ENCODE measurements around the gene ANTKMT. TPM values are rescaled to one million over a fixed set of nuclear protein-coding genes. Genes with fewer than 3 reads are reported as not detected.

Gene ANTKMT
- total RNA-seq, 1 experiment from 2014 or later = 55.0 TPM

GRCh38 chr16:718389-718788 lies 2.6 kb upstream of the ANTKMT start:
- no peaks in the 10 kb centered on the region for H3K9me2 ChIP-seq (ENCODE audit: insufficient read depth)
- H4K20me1 ChIP-seq (ENCODE audit: insufficient read depth) = peaks cover 12% of the 10 kb centered on the region; the same call in 1 of the 2 replicates
- TF ChIP-seq EZH2 (IDR thresholded peaks at IDR 0.05; ENCODE audit: low read depth) (no peak), CTCF (conservative IDR thresholded peaks at IDR 0.05) (no peak)
- peaks cover 8% of the 10 kb centered on the region for H3K79me2 ChIP-seq (ENCODE audit: low read depth)
- peaks cover 42% of the 10 kb centered on the region; the same call in 1 of the 2 replicates for H3F3A ChIP-seq (ENCODE audit: insufficient read depth, low read depth)
- H2AFZ ChIP-seq = no peak overlapping the region
- H3K4me1 ChIP-seq (replicated peaks; ENCODE audit: insufficient read depth) = peaks cover 45% of the 10 kb centered on the region
- ChIA-PET CTCF (no interaction called here), POLR2A (ENCODE audit: unreplicated experiment) (no interaction called here)
- 0 out of 2 replicates have a peak overlapping the region, but pooled peaks have one; percentile 94 for H3K4me2 ChIP-seq
- H3K27ac ChIP-seq = no peak overlapping the region
- H3K4me3 ChIP-seq = no peak overlapping the region
- H3K27me3 ChIP-seq (ENCODE audit: insufficient read depth, low read depth) = no peaks in the 10 kb centered on the region
- no peaks in the 10 kb centered on the region for H3K9me3 ChIP-seq (ENCODE audit: insufficient read depth, low read depth)
- DNase-seq = no peak
- intact Hi-C loops (cut with micrococcal nuclease; ENCODE audit: unreplicated experiment) = no loop called here
- no peaks in the 10 kb centered on the region for H3K36me3 ChIP-seq (ENCODE audit: low read depth)
- no TSS peak for BruUV-seq (replicated peaks)

- H4K20me1 ChIP-seq (ENCODE audit: insufficient read depth) = peaks cover 12% of the 10 kb centered on the region; the same call in 1 of the 2 replicates
- H3K9me2 ChIP-seq (ENCODE audit: insufficient read depth) = no peaks in the 10 kb centered on the region
- ChIA-PET CTCF (interaction anchor here (1.1 kb wide), 1 partner anchor 97 kb away, joined by 3 read pairs; no protein-coding TSS in a partner anchor), POLR2A (ENCODE audit: unreplicated experiment) (no interaction called here)
- H3F3A ChIP-seq (ENCODE audit: insufficient read depth, low read depth) = peaks cover 38% of the 10 kb centered on the region; the same call in 1 of the 2 replicates
- H3K4me1 ChIP-seq (replicated peaks; ENCODE audit: insufficient read depth) = peaks cover 43% of the 10 kb centered on the region
- no peaks in the 10 kb centered on the region for H3K27me3 ChIP-seq (ENCODE audit: insufficient read depth, low read depth)
- H2AFZ ChIP-seq = no peak overlapping the region
- peaks cover 8% of the 10 kb centered on the region for H3K79me2 ChIP-seq (ENCODE audit: low read depth)
- no peak for DNase-seq
- intact Hi-C loops (cut with micrococcal nuclease; ENCODE audit: unreplicated experiment) = no loop called here
- no peak for TF ChIP-seq EZH2 (IDR thresholded peaks at IDR 0.05; ENCODE audit: low read depth)
- TF ChIP-seq CTCF (conservative IDR thresholded peaks at IDR 0.05) = no peak
- no peak overlapping the region for H3K27ac ChIP-seq
- no peaks in the 10 kb centered on the region for H3K9me3 ChIP-seq (ENCODE audit: insufficient read depth, low read depth)
- no peak overlapping the region for H3K4me3 ChIP-seq
- BruUV-seq (replicated peaks) = no TSS peak
- peak overlapping the region; percentile 94; the same call in 1 of the 2 replicates for H3K4me2 ChIP-seq
- H3K36me3 ChIP-seq (ENCODE audit: low read depth) = no peaks in the 10 kb centered on the region
Observed at GRCh38 chr16:718922-719321, 2.0 kb upstream of the ANTKMT start.

GRCh38 chr16:719815-720446 lies 1.0 kb upstream of the ANTKMT start:
- BruUV-seq (replicated peaks) = no TSS peak
- ChIA-PET POLR2A (ENCODE audit: unreplicated experiment) (interaction anchor here (0.5 to 1.0 kb wide), 5 partner anchors 8 to 154 kb away, joined by 4 to 9 read pairs (median 5); partner anchors contain the start of genes CIAO3 and METTL26), CTCF (interaction anchor here (0.5 to 1.1 kb wide), 6 partner anchors 15 to 350 kb away, joined by 3 to 11 read pairs (median 4); partner anchors contain the start of genes MRPL28 and STUB1)
- Histone ChIP-seq H3K36me3 (ENCODE audit: low read depth) (no peaks in the 10 kb centered on the region), H3F3A (ENCODE audit: insufficient read depth, low read depth) (peaks cover 31% of the 10 kb centered on the region; the same call in 1 of the 2 replicates), H3K4me2 (peak overlapping the region; percentile 94), H3K79me2 (ENCODE audit: low read depth) (peaks cover 8% of the 10 kb centered on the region), H3K27me3 (ENCODE audit: insufficient read depth, low read depth) (no peaks in the 10 kb centered on the region), H3K4me1 (replicated peaks; ENCODE audit: insufficient read depth) (peaks cover 35% of the 10 kb centered on the region), H3K9me2 (ENCODE audit: insufficient read depth) (no peaks in the 10 kb centered on the region), H4K20me1 (ENCODE audit: insufficient read depth) (peaks cover 12% of the 10 kb centered on the region; the same call in 1 of the 2 replicates), H3K9me3 (ENCODE audit: insufficient read depth, low read depth) (no peaks in the 10 kb centered on the region), H2AFZ (no peak overlapping the region), H3K27ac (peak overlapping the region; percentile 55; the same call in 1 of the 2 replicates), H3K4me3 (peak overlapping the region; percentile 98)
- peak in 1 of 2 experiments; percentile 43 for DNase-seq
- intact Hi-C loops (cut with micrococcal nuclease; ENCODE audit: unreplicated experiment) = loop anchor here (2.0 kb wide), 1 partner anchor 65 kb away; no protein-coding TSS in a partner anchor
- TF ChIP-seq CTCF (conservative IDR thresholded peaks at IDR 0.05) = no peak
- TF ChIP-seq EZH2 (IDR thresholded peaks at IDR 0.05; ENCODE audit: low read depth) = no peak

Measured in PC-9 (cell line).